Measurements from ENCODE around the gene SRA1.

Gene SRA1

GRCh38 chr5:140547508-140548299 is 9.6 kb downstream of the SRA1 start, which contains the start of gene EIF4EBP3:
Gene EIF4EBP3 (plus strand): TSS chr5:140547662. CDS start chr5:140547738, 76 bp downstream.
- DNase-seq, result peak; percentile 93
- Histone ChIP-seq H3K36me3 (peaks cover 59% of the 10 kb centered on the region), H3K27ac (peak within 1 kb of the TSS; percentile 66), H3K9me3 (ENCODE audit: severe bottlenecking) (no peaks in the 10 kb centered on the region), H3K4me3 (ENCODE audit: low read depth, low read length) (peak within 1 kb of the TSS; percentile 44), H3K27me3 (ENCODE audit: insufficient read depth, low read depth, severe bottlenecking) (no peaks in the 10 kb centered on the region)
- TF ChIP-seq CTCF (IDR thresholded peaks at IDR 0.05; ENCODE audit: low read depth, low read length), result peak; percentile 48

GRCh38 chr5:140546851-140547507 is 10.3 kb downstream of the SRA1 start:
- no peak for TF ChIP-seq CTCF (IDR thresholded peaks at IDR 0.05; ENCODE audit: low read depth, low read length)
- DNase-seq, result no peak
- no peaks in the 10 kb centered on the region for H3K27me3 ChIP-seq (ENCODE audit: insufficient read depth, low read depth, severe bottlenecking)
- no peaks in the 10 kb centered on the region for H3K9me3 ChIP-seq (ENCODE audit: severe bottlenecking)
- H3K27ac ChIP-seq, result peak overlapping the region; percentile 66
- H3K36me3 ChIP-seq, result peaks cover 62% of the 10 kb centered on the region
- peak overlapping the region; percentile 44 for H3K4me3 ChIP-seq (ENCODE audit: low read depth, low read length)

- Histone ChIP-seq H3K27ac (no peak overlapping the region), H3K4me3 (ENCODE audit: low read depth, low read length) (no peak overlapping the region), H3K9me3 (ENCODE audit: severe bottlenecking) (no peaks in the 10 kb centered on the region), H3K27me3 (ENCODE audit: insufficient read depth, low read depth, severe bottlenecking) (no peaks in the 10 kb centered on the region), H3K36me3 (peaks cover 63% of the 10 kb centered on the region)
- no peak for DNase-seq
- TF ChIP-seq CTCF (IDR thresholded peaks at IDR 0.05; ENCODE audit: low read depth, low read length), result no peak
Observed at GRCh38 chr5:140545606-140546005, 11.7 kb downstream of the SRA1 start.

GRCh38 chr5:140544986-140545385 is 12.3 kb downstream of the SRA1 start:
- no peak overlapping the region for H3K4me3 ChIP-seq (ENCODE audit: low read depth, low read length)
- no peaks in the 10 kb centered on the region for H3K27me3 ChIP-seq (ENCODE audit: insufficient read depth, low read depth, severe bottlenecking)
- TF ChIP-seq CTCF (IDR thresholded peaks at IDR 0.05; ENCODE audit: low read depth, low read length), result no peak
- no peak overlapping the region for H3K27ac ChIP-seq
- peaks cover 63% of the 10 kb centered on the region for H3K36me3 ChIP-seq
- no peaks in the 10 kb centered on the region for H3K9me3 ChIP-seq (ENCODE audit: severe bottlenecking)
- DNase-seq, result no peak

- H3K9me3 ChIP-seq (ENCODE audit: severe bottlenecking), result no peaks in the 10 kb centered on the region
- peaks cover 71% of the 10 kb centered on the region for H3K36me3 ChIP-seq
- no peak for DNase-seq
- no peaks in the 10 kb centered on the region for H3K27me3 ChIP-seq (ENCODE audit: insufficient read depth, low read depth, severe bottlenecking)
- TF ChIP-seq CTCF (IDR thresholded peaks at IDR 0.05; ENCODE audit: low read depth, low read length), result no peak
- H3K4me3 ChIP-seq (ENCODE audit: low read depth, low read length), result no peak overlapping the region
- H3K27ac ChIP-seq, result no peak overlapping the region
Observed at GRCh38 chr5:140542972-140543371, 14.3 kb downstream of the SRA1 start.
